OCI-LY1 (cell line): Measurements from ENCODE around the gene TTLL5.

Experiments
- CTCF ChIP-seq: fragments of 200-600 bp; sonication (generic), shearing (Covaris generic); IDR thresholded peaks from 2 replicates; pipeline ENCODE4 v1.5.1; 2017; ENCODE audit warnings: mild to moderate bottlenecking, antibody characterized with exemption, low read length, moderate library complexity, mixed read lengths
- EZH2 ChIP-seq: fragments of 200-600 bp; sonication (generic), shearing (Covaris generic); IDR thresholded peaks from 2 replicates; pipeline ENCODE4 v1.8.0; 2017; ENCODE audit warnings: borderline replicate concordance, mixed run types, mild to moderate bottlenecking, antibody characterized with exemption, low read length, moderate library complexity, mixed read lengths

GRCh38 chr14:75711796-75712211 is 50.8 kb downstream of the TTLL5 start:
- TF ChIP-seq CTCF (no peak), EZH2 (no peak)
